Nephron (organoid): ENCODE data around the gene MKKS.

Experiments used
- H3K27ac Mint-ChIP-seq, 3 experiments: 2 replicates each; pipeline ENCODE4 v1.8.0; 2020; ENCODE audit warnings: mixed read lengths in 3 of 3, mild to moderate bottlenecking in 2 of 3, moderate library complexity in 1 of 3
- H3K27me3 Mint-ChIP-seq: 2 replicates; pipeline ENCODE4 v1.8.0; 2021; ENCODE audit warnings: low read depth, mild to moderate bottlenecking, moderate library complexity, mixed read lengths
- H3K36me3 Mint-ChIP-seq: 2 replicates; pipeline ENCODE4 v1.8.0; 2020; ENCODE audit warnings: low read depth, mixed read lengths
- H3K4me1 Mint-ChIP-seq: 2 replicates; pipeline ENCODE4 v1.8.0; 2020; ENCODE audit warnings: mixed read lengths
- H3K4me3 Mint-ChIP-seq, 3 experiments: 2 replicates each; pipeline ENCODE4 v1.8.0; 2020; ENCODE audit warnings: mild to moderate bottlenecking in 3 of 3, mixed read lengths in 3 of 3, moderate library complexity in 2 of 3
- H3K9me3 Mint-ChIP-seq: 2 replicates; pipeline ENCODE4 v1.8.0; 2020; ENCODE audit warnings: mixed read lengths
- TF ChIP-seq, protein P1 (sequence below), 3 experiments: fragments of 200-600 bp; sonication (generic); IDR thresholded peaks; one replicate each; pipeline ENCODE4 v1.5.0; 2021; ENCODE audit warnings: antibody characterized with exemption in 3 of 3; ENCODE audit not compliant: unreplicated experiment in 3 of 3

Gene MKKS

DNA sequence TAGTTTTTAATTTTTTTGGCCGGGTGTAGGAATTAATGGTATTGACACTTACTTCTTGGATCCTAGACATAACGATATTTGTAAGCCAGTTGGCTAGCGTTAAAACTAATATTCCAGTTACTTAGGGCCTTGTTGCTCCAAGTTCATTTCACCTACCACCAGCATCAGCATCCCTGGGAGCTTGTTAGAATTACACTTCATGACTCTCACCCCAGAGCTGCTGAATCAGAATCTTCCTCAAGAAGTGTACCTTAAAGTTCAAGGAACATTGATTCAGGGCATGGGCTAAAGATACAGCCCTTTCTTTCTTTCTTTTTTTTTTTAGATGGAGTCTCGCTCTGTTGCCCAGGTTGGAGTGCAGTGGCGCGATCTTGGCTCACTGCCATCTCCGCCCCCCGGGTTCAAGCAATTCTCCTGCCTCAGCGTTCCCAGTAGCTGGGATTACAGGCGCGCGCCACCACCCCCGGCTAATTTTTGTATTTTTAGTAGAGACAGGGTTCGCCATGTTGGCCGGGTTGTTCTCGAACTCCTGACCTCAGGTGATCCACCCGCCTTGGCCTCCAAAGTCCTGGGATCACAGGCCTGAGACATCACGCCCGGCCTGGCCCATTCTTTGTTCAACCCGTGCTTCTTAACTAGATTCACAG is 2.2 kb upstream of the MKKS start:
- Mint-ChIP-seq H3K27ac (no peak overlapping the region), H3K27me3 (no peaks in the 10 kb centered on the region), H3K4me3 (peak overlapping the region; percentile 91 to 95 (median 92)), H3K9me3 (no peaks in the 10 kb centered on the region), H3K36me3 (no peaks in the 10 kb centered on the region), H3K4me1 (peaks cover 21% of the 10 kb centered on the region)
- TF ChIP-seq, protein P1, sequence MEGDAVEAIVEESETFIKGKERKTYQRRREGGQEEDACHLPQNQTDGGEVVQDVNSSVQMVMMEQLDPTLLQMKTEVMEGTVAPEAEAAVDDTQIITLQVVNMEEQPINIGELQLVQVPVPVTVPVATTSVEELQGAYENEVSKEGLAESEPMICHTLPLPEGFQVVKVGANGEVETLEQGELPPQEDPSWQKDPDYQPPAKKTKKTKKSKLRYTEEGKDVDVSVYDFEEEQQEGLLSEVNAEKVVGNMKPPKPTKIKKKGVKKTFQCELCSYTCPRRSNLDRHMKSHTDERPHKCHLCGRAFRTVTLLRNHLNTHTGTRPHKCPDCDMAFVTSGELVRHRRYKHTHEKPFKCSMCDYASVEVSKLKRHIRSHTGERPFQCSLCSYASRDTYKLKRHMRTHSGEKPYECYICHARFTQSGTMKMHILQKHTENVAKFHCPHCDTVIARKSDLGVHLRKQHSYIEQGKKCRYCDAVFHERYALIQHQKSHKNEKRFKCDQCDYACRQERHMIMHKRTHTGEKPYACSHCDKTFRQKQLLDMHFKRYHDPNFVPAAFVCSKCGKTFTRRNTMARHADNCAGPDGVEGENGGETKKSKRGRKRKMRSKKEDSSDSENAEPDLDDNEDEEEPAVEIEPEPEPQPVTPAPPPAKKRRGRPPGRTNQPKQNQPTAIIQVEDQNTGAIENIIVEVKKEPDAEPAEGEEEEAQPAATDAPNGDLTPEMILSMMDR (IDR thresholded peaks at IDR 0.05; ENCODE audit: unreplicated experiment in 3 of 3): no peak

DNA sequence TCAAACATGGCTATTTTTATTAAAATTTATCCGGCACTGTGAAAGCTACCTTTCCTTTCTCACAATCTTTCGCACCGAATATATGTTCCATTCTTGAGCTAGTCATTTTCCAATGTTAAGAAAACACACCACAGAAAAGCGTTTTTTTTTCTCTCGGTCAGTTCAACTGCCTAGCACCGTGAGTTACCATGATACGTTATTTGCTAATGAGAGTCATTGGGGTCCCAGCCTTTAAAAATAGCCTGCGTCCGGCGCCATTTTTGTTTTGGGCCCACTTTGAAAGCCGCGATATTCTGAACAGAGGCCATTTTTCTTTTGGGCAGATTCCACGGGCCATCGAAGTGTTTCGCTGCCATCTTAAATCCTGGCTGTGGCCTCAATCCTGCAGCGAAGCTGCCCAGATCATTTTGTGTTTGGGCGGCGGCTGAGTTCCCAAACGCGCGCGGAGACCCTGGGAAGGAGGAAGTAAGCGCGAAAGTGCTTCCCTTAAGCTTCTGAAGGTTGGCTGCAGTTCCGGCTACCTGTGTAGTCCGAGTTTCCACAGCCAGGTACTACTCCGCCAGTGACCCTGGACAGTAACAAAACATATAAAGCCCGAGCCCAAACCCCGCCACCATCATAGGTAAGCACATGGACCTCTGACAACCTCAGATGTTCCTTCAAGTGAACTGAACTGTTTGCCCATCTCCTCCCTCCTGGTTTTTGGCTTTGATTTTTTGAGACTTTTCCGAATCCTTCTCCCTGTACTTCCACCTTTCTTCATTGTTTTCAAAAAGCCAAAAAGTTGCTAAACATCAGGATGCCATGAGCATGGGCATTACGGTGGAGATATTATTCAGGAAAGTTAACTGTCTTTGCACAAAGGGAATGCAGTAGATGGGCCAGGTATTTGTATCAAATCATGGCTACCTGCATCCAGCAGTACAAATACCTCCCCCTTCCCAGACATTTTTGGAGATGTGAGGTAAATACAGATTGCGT is 1.1 kb upstream of the MKKS start, which contains the start of gene SLX4IP:
Gene SLX4IP (plus strand): TSS at position 474 of the 981 bp plus-strand sequence. CDS start 22,900 bp downstream, outside the sequence.
- Mint-ChIP-seq H3K36me3 (no peaks in the 10 kb centered on the region), H3K9me3 (no peaks in the 10 kb centered on the region), H3K27me3 (no peaks in the 10 kb centered on the region), H3K27ac (peak within 1 kb of the TSS; percentile 96 to 98 (median 96)), H3K4me3 (peak within 1 kb of the TSS; percentile 91 to 95 (median 92)), H3K4me1 (peaks cover 27% of the 10 kb centered on the region)
- TF ChIP-seq, protein P1 (IDR thresholded peaks at IDR 0.05; ENCODE audit: unreplicated experiment in 3 of 3): no peak

DNA sequence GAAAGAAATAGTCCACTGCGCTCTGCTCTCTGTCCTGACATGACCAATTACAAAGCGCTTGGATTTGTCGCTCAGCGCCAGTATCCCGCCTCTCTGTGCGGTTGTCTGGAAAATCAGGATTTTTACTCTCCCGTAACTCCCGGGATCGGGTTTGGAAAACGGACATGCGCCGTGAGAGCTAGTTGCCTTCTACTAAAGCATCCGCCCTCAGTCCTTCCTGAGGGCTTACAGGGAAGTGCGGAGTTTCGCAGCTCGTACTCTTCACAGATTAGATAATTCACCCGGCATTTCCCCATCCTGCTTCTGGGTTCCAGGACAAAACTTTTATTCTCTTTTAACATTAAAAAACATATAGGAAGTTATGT is 427 bp upstream of the MKKS start:
- TF ChIP-seq, protein P1 (IDR thresholded peaks at IDR 0.05; ENCODE audit: unreplicated experiment in 3 of 3): no peak
- no peaks in the 10 kb centered on the region for H3K9me3 Mint-ChIP-seq
- peak overlapping the region; percentile 96 to 98 (median 96) for H3K27ac Mint-ChIP-seq
- H3K4me3 Mint-ChIP-seq: peak overlapping the region; percentile 91 to 95 (median 92)
- no peaks in the 10 kb centered on the region for H3K27me3 Mint-ChIP-seq
- H3K4me1 Mint-ChIP-seq: peaks cover 27% of the 10 kb centered on the region
- no peaks in the 10 kb centered on the region for H3K36me3 Mint-ChIP-seq

DNA sequence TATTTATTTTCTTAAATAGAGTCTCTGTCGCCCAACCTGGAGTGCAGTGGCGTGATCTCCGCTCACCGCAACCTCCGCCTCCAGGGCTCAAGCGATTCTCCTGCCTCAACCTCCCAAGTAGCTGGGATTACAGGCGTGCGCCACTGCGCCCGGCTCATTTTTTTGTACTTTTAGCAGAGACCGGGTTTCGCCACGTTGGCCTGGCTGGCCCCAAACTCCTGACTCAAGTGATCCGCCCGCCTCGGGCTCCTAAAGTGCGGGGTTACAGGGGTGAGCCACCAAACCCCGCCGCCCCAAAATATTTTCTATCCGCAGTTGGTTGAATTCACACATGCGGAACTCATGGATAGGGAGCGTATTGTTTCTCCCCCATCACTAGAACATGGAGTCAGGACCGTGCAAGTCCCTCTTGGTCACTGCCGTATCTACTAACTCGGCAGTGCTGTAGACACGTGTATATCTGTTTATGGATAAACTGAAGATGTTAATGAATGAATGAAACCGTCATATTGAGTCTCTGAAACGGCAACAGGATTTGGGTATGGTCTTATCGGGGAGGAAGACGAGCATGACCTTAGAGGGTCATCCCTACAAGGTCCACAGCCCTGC is 904 bp downstream of the MKKS start:
- TF ChIP-seq, protein P1 (IDR thresholded peaks at IDR 0.05; ENCODE audit: unreplicated experiment in 3 of 3): no peak
- H3K27ac Mint-ChIP-seq: peak overlapping the region; percentile 96 to 98 (median 96)
- H3K4me1 Mint-ChIP-seq: peaks cover 27% of the 10 kb centered on the region
- H3K4me3 Mint-ChIP-seq: peak overlapping the region; percentile 91 to 95 (median 92)
- no peaks in the 10 kb centered on the region for H3K27me3 Mint-ChIP-seq
- H3K36me3 Mint-ChIP-seq: no peaks in the 10 kb centered on the region
- no peaks in the 10 kb centered on the region for H3K9me3 Mint-ChIP-seq

DNA sequence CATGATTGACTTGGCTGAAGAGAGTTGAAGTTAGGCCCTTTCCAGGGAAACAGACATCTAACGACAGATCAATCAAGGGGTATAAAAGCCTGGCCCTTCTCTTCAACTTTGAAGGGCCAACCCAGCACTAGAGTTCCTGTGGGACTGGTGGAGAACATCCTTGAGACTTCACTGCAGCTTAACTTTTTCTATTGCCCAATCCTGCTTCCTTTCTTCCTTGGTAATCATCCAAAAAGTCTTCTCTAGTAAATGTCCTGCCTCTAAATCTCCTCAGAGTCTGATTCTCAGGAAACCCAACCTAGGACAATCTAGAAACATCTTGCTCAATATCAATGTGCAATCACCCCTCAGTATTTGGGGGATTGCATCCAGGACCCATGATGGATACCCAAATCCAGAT is 1.9 kb downstream of the MKKS start:
- Mint-ChIP-seq H3K27ac (no peak overlapping the region), H3K9me3 (no peaks in the 10 kb centered on the region), H3K4me1 (peaks cover 25% of the 10 kb centered on the region), H3K27me3 (no peaks in the 10 kb centered on the region), H3K36me3 (peaks cover under 1% of the 10 kb centered on the region), H3K4me3 (peak overlapping the region; percentile 36 to 63 (median 55))
- TF ChIP-seq, protein P1 (IDR thresholded peaks at IDR 0.05; ENCODE audit: unreplicated experiment in 3 of 3): no peak
